Measurements from ENCODE around the gene GPR139. TPM values are rescaled to one million over a fixed set of nuclear protein-coding genes. Genes with fewer than 3 reads are reported as not detected.

GPR139 gene
- total and polyA plus RNA-seq, 10 of the 15 experiments (the other 5 are each of a cell fraction or from before 2014, with no cell fraction given) = not detected

DNA sequence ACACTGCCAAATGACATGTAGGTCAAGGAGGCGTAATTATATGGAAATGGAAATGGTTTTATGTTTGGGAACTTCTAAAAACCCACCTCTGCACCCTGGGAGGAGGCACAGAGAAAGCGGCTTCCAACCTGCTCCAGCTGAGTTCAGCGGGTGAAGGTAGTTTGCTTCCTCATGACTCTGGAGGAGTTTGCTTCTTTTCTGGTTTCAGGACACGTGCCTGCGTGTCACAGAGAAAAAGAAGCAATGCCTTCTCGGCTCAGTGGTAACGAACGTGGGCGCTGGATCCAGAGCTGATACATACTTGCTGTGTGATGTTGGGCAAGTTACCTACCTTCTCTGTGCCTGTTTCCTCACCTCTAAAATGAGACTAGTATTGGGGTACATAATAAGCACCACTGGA is 22.1 kb downstream of the GPR139 start:
- TF ChIP-seq GABPA (IDR thresholded peaks at IDR 0.05; ENCODE audit: low read depth) = no peak
- no peak for TF ChIP-seq JUNB (IDR thresholded peaks at IDR 0.05)
- no peak for TF ChIP-seq HDAC2 (IDR thresholded peaks at IDR 0.05)
- TF ChIP-seq TARDBP (IDR thresholded peaks at IDR 0.05; ENCODE audit: borderline replicate concordance) = no peak
- TF ChIP-seq POLR2A (IDR thresholded peaks at IDR 0.05; ENCODE audit: low read depth, low read length) = no peak
- Histone ChIP-seq H3K79me2 (ENCODE audit: control insufficient read depth, insufficient read depth, low read length) (no peaks in the 10 kb centered on the region), H3K36me3 (ENCODE audit: control insufficient read depth in 2 of 2, insufficient read depth in 2 of 2, low read length in 1 of 2) (no peaks in the 10 kb centered on the region), H3K27me3 (replicated peaks in 1 of 2; ENCODE audit: control insufficient read depth in 2 of 2, insufficient read depth in 2 of 2, low read length in 1 of 2) (no peaks in the 10 kb centered on the region), H3K4me1 (ENCODE audit: control insufficient read depth, insufficient read depth, low read length) (no peaks in the 10 kb centered on the region), H4K20me1 (ENCODE audit: control insufficient read depth, insufficient read depth) (no peaks in the 10 kb centered on the region), H3K9ac (ENCODE audit: control insufficient read depth, insufficient read depth, low read length) (no peak overlapping the region), H2AFZ (ENCODE audit: control insufficient read depth, low read depth, low read length) (no peak overlapping the region), H3K4me2 (ENCODE audit: control insufficient read depth, insufficient read depth) (no peak overlapping the region), H3K27ac (ENCODE audit: control insufficient read depth, insufficient read depth) (no peak overlapping the region), H3K9me3 (replicated peaks; ENCODE audit: control insufficient read depth, insufficient read depth, low read length) (no peaks in the 10 kb centered on the region), H3K4me3 (no peak overlapping the region)
- RAD21 ChIA-PET (ENCODE audit: unreplicated experiment) = no interaction called here
- no peak for ATAC-seq
- no peak for FAIRE-seq
- POLR2A ChIA-PET = no interaction called here
- CTCF ChIA-PET = no interaction called here
- no peak for DNase-seq (ENCODE audit: low read depth, low spot score)
- WGBS (ENCODE audit: insufficient coverage, insufficient replicate concordance, low lambda C conversion rate, missing lambda C conversion rate) = 43% methylated on average over 9 of the region's 9 CpGs
- intact Hi-C loops (cut with micrococcal nuclease; ENCODE audit: unreplicated experiment) (no loop called here), in situ Hi-C loops (cut with MboI) (no loop called here)
- SMC1A ChIA-PET (ENCODE audit: uncharacterized antibody, unreplicated experiment) = no interaction called here
- BruUV-seq (replicated peaks) = no TSS peak

DNA sequence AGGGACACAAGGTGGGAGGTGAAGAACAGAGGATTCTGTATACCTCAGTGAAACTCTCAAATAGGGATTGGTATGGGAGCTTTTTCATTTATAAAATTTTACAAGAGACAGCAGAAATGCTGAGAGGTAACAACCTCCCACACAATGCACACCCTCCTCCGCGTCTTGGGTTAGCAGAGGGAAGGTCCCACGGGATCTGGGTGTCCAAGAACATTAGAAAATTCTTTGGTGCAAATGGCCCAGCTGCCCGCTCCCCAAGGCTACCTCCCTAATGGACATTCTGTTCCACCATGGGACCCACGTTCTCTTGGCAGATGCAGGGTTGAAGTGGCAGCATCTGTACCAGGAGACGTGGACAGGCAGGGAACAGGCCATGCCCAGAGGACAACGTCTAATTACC is 22.5 kb downstream of the GPR139 start:
- no peaks in the 10 kb centered on the region for H3K9me3 ChIP-seq (replicated peaks; ENCODE audit: control insufficient read depth, insufficient read depth, low read length)
- no TSS peak for BruUV-seq (replicated peaks)
- WGBS (ENCODE audit: insufficient coverage, insufficient replicate concordance, low lambda C conversion rate, missing lambda C conversion rate) = 21% methylated on average over 7 of the region's 7 CpGs
- H2AFZ ChIP-seq (ENCODE audit: control insufficient read depth, low read depth, low read length) = no peak overlapping the region
- H3K27ac ChIP-seq (ENCODE audit: control insufficient read depth, insufficient read depth) = no peak overlapping the region
- no peaks in the 10 kb centered on the region for H3K36me3 ChIP-seq (ENCODE audit: control insufficient read depth in 2 of 2, insufficient read depth in 2 of 2, low read length in 1 of 2)
- ChIA-PET CTCF (no interaction called here), SMC1A (ENCODE audit: uncharacterized antibody, unreplicated experiment) (no interaction called here), RAD21 (ENCODE audit: unreplicated experiment) (no interaction called here), POLR2A (no interaction called here)
- no peak overlapping the region for H3K9ac ChIP-seq (ENCODE audit: control insufficient read depth, insufficient read depth, low read length)
- DNase-seq (ENCODE audit: low read depth, low spot score) (no peak), ATAC-seq (no peak), FAIRE-seq (no peak)
- H3K79me2 ChIP-seq (ENCODE audit: control insufficient read depth, insufficient read depth, low read length) = no peaks in the 10 kb centered on the region
- intact Hi-C loops (cut with micrococcal nuclease; ENCODE audit: unreplicated experiment) = no loop called here
- H4K20me1 ChIP-seq (ENCODE audit: control insufficient read depth, insufficient read depth) = no peaks in the 10 kb centered on the region
- no peak overlapping the region for H3K4me2 ChIP-seq (ENCODE audit: control insufficient read depth, insufficient read depth)
- H3K4me1 ChIP-seq (ENCODE audit: control insufficient read depth, insufficient read depth, low read length) = no peaks in the 10 kb centered on the region
- no peak overlapping the region for H3K4me3 ChIP-seq
- no peaks in the 10 kb centered on the region for H3K27me3 ChIP-seq (replicated peaks in 1 of 2; ENCODE audit: control insufficient read depth in 2 of 2, insufficient read depth in 2 of 2, low read length in 1 of 2)
- TF ChIP-seq CHD4 (IDR thresholded peaks at IDR 0.05) (no peak), RELA (IDR thresholded peaks at IDR 0.05; ENCODE audit: borderline replicate concordance, partially characterized antibody) (no peak), CREB1 (IDR thresholded peaks at IDR 0.05; ENCODE audit: low read depth) (no peak), CHD2 (IDR thresholded peaks at IDR 0.05; ENCODE audit: borderline replicate concordance, low read depth, low read length) (no peak), EZH2 (IDR thresholded peaks at IDR 0.05; ENCODE audit: borderline replicate concordance, control insufficient read depth, low read depth, low read length) (no peak), GABPA (IDR thresholded peaks at IDR 0.05; ENCODE audit: low read depth) (no peak), ZNF217 (IDR thresholded peaks at IDR 0.05) (no peak), ATF2 (IDR thresholded peaks at IDR 0.05; ENCODE audit: low read length) (no peak), BHLHE40 (IDR thresholded peaks at IDR 0.05; ENCODE audit: borderline replicate concordance in 1 of 2, low read depth in 2 of 2, low read length in 1 of 2) (no peak), HSF1 (IDR thresholded peaks at IDR 0.05; ENCODE audit: low read depth, low read length) (no peak), SIN3A (IDR thresholded peaks at IDR 0.05; ENCODE audit: low read depth, low read length) (no peak), BMI1 (IDR thresholded peaks at IDR 0.05; ENCODE audit: borderline replicate concordance) (no peak), FOXK2 (IDR thresholded peaks at IDR 0.05) (no peak), WRNIP1 (IDR thresholded peaks at IDR 0.05; ENCODE audit: borderline replicate concordance, low read depth, low read length) (no peak), NBN (IDR thresholded peaks at IDR 0.05) (no peak), POLR2AphosphoS5 (IDR thresholded peaks at IDR 0.05; ENCODE audit: low read length) (no peak), SMC3 (IDR thresholded peaks at IDR 0.05; ENCODE audit: borderline replicate concordance, low read length) (no peak)
- in situ Hi-C loops (cut with MboI) = no loop called here

All from GM12878 (cell line).